Activated CD8-positive, alpha-beta memory T cell treated with anti-CD3 and anti-CD28 coated beads, Interleukin-2, amount 50 U/mL, for 4 hours (primary cell): Measurements from ENCODE around the gene TMEM156.
"Not testable (repeated sequence)": the region's sequence is repeated elsewhere in the genome, so short reads cannot be mapped to it uniquely, and the experiment has no call there.

ENCODE experiments used
- DNase-seq: peaks from one replicate; pipeline ENCODE4 v3.0.0-alpha.2; 2020

TMEM156 gene

DNA sequence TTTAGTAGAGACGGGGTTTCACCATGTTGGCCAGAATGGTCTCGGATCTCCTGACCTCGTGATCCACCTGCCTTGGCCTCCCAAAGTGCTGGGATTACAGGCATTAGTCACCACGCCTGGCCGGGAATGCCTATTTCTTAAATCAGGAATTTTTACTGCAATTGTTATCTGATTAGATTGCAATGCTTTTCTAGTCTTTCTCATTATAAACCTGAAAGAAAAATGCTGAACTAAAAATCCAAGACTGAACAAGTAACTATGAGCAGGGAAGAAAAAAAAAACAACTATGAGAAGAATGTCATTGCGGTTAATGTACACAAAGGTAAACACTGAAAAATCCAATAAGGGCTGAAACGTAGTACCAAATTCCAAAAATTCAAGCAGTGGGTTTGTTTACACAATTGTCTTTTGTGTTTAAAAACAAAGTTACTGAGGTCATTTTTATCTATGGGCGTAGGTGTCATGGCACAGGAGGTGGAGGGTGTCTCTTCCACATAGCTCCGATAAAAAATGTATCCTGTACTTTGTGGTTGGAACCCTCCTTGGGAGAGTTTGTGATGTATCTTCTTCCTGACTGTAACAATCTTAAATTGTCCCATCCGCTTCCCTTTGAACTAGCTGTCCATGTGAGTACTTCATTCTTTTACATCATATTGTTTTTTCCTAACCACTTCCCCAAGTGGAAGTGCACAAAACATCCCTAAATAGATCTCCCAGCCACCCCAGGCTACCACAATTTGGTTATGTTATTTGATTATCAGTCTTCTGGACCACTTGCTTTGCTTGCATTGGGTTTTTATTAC, 11.1 kb upstream of the TMEM156 start:
- DNase-seq, result no peak

DNA sequence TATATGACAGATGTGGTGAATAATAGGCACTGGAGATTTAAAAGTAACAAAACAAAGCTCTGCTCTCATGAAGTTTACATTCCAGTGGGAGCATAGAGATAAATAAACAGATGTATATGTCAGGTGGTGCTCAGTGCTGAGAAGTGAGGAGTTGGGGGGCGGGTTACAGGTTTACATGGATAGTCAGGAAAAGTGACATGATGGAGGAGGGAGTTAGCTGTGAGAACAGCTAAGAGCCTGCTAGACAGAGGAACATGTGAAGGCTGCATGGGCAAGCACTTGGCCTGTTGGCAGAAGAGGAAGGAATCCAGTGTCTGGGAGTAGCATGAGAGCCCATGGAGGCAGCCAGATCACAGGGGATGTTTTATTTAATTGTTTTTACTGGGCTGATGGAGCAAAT, 10.2 kb upstream of the TMEM156 start:
- DNase-seq, result no peak

DNA sequence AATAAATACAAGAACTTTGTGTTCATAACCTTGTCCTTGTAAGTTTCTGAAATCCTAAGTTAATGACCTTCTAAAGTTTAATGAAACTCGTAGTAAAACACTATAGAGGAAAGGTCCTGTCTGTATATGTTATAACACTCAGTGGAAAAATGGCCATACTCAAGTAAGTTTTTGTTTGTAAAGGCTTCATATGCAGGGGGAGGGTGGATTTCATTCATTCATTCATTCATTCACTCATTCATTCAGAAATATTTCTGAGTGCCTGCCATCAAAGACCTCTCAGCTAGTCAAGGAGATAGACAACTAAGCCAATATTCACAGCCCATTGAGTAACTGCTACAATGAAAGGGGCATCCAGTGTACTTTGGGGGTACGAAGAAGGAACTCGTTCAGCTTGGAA, 6.9 kb upstream of the TMEM156 start:
- DNase-seq, result no peak

DNA sequence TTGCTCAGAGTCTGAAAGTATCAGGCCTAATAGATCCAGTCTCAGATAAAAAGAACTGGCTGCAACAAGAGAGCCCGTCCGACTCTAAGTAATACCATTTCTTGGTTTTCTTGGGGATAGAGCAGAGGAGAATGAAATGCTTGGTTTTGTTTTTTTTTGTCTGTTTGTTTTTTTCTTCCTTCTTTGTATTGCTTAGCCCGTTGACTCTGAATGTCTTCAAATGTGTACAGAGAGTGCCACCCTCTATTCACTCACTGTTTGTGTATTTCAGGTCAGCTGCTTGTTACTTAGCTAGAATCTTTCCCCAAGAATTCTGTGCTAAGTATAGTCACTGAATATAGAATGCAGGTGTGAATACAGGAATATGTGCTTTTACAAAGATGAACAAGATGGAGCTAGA, 5.7 kb upstream of the TMEM156 start:
- no peak for DNase-seq

DNA sequence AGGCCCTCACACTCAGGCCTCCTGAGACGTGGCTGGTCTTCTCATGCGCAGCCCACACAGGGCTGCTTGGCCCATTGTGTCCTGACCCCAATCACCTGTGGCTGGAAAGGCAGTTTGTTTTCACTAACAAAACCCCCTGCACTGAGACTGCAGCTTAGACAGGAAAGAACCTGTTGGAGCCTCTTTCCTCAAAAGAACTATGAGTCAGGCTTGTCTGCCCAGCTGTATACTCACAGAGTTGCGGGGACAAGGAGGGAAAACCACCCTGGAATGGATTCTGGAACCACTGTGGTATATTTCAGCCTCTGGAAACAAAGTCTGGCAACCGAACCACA, 5.2 kb upstream of the TMEM156 start:
- no peak for DNase-seq

DNA sequence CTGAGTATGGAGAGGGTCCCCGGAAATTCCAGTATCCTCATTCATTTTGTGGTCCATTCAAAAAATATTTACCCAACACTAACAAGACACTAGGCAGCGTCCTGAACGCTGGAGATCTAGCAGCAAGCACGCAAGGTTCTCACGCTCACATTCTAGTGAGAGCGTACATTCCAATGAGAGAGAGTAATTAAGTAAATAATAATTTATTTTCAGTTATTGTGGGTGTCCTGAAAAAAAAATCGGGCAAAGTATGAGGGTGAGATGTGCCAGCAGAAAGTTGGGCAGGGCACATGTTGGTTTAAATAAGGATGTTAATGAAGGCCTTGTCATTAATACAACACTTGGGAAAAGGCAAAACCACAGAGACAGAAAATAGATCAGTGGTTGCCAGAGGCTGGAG, 4.0 kb upstream of the TMEM156 start:
- DNase-seq, result no peak

DNA sequence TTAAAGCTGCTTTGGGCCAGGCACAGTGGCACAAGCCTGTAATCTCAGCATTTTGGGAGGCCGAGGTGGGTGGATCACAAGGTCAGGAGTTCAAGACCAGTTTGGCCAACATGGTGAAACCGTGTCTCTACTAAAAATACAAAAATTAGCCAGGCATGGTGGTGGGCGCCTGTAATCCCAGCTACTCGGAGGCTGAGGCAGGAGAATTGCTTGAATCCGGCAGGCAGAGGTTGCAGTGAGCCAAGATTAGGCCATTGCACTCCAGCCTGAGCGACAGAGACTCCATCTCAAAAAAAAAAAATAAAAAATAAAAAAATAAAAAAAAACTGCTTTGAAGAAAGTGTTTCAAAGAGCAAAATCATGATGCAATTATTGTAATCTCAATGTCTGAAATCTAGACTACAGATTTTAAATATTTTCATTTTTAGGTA, 604 bp downstream of the TMEM156 start:
- DNase-seq, result not testable (repeated sequence)

DNA sequence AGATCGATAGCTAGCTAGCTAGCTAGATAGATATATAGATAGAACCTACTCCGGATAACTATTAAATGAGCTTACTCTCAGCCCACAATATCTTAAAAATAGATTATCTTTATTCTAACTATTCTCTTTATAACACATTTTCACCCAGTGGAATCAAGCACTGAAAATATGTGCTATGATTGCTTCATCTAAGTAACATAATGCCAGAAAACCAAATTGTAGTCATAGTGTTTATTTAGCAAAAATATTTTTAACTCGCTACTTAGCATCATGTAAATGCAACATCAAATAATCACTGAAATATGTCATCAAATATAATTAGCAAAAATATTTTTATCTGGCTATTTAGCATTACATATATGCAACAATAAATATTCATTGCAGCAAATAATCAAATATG, 1.5 kb downstream of the TMEM156 start:
- DNase-seq, result no peak

DNA sequence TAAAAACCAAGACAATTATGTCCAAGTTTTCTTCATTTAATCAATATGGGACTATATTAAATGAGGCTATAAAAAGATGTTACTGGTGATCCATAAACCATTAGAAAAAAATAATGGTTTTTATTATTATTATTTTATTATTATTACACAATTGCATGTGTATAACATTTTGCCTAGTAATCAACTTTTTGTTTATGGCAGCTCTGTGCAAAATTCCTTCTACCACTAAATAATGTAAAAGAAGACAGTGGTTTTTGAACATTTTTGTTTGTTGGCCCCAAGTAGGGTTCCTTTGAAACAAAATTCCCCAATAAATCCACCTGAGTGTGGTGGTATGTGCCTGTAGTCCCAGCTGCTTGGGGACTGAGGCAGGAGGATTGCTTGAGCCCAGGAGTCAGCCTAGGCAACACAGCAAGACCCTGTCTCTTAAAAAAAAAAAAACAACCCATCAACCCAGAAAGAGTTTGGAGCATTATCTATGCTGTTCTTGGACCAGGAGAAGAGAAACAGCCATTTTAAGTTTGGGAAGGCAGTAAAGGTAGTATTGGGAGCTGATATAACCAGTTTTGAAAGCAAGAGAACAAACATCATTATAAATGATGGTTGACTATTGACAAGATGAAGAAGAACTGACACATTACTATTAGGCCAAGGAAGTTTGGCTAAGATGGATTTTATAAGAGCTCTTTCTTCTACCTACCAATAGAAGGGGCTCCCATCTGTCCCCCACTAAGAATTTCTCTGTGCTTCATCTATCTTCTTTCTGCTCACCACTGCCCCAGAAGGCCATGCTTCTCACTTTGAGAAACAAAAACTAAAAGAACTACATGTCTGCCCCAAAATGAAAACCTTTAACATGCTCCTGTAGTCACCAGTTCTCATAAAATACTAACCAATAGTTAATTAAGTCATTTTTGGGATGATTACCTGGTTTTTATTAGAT, 2.2 kb downstream of the TMEM156 start:
- no peak for DNase-seq

DNA sequence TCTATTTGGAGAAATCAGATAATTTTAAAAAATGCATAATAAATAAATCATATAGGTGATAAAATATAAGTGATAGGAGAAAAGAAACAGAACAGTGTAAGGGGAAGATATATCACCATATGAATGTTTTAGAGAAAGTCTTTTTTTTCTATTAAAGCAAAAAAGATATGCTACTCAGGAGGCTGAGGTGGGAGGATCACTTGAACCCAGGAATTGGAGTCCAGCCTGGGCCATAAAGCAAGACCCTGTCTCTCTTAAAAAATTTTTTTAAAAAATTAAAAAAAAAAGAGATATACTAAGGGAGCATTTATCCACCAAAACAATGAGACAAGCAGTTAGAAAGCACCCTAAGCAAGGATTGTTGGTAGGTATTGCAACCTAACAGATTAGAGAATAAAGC, 6.1 kb downstream of the TMEM156 start:
- no peak for DNase-seq

DNA sequence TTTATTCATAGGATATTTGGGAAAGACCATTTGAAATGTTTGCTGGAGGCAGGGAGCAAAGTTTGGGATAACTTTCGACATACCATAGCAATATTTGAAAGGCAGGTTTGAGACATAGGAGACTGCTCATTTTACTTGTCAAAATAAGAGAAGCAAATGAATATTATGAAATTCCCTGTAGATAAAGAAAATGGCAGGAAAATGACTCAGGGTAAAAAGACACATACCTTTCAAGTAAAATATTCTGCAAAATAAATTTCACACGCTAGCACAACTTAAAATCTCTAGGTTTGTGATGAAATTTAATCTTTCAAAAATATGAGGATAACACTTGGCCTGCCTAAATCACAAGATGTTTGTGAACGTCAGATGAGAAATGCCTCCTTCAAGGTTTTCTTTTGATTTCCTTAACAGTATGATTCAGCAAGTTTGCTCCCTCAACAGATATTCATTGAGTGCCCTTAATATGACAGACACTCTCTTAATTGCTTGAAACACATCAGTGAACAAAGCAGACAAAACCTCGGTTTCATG, 6.6 kb downstream of the TMEM156 start:
- no peak for DNase-seq

DNA sequence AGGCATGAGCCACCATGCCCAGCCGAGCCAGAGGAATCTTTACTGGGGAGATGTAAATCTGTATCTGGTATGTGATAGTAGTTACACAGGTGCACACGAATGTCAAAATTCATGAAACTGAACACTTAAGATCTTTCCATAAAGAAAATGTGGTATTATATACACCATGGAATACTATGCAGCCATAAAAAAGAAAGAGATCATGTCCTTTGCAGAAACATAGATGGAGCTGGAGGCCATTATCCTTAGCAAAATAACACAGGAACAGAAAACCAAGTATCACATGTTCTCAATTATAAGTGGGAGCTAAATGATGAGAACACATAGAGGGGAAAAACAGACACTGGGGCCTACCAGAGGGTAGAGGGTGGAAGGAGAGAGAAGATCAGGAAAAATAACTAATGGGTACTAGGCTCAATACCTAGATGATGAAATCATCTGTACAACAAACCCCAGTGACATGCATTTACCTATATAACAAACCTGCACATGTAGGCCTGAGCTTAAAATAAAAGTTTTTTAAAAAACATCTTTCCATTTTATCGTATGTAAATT, 7.8 kb downstream of the TMEM156 start:
- no peak for DNase-seq

DNA sequence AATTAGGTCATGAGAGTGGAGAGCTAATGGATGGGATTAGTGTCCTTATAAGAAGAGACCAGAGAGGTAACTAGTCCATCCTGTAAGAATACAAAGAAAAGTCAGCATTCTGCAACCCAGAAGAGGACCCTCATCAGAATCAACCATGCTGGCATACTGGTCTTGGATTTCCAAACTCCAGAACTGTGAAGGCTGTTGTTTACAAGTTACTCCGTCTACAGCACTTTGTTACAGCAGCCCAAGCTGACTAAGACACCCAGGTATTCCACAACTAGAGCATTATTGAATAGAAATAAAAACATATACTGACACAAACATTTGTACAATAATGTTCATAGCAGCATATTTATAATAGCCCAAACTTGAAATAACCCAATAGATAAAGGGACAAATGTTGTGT, 9.2 kb downstream of the TMEM156 start:
- no peak for DNase-seq

DNA sequence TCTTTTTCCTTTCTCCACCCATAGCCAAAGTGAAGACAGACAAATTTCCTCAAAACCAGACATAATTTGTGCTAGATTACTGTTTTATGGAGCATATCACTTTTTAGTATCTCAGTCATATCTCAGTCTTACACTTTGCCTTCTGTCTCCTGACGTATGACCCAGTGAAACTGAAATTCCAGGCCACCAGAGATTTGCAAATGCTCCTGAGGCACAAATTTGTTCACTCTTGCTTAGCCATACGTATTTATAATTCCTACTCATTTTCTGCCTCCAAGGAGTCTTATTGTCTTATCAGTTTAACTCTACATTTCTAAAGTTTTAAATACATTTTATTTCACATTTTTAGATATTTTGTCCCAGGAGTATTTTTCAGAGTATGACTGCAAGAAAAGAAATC, 10.0 kb downstream of the TMEM156 start:
- no peak for DNase-seq

DNA sequence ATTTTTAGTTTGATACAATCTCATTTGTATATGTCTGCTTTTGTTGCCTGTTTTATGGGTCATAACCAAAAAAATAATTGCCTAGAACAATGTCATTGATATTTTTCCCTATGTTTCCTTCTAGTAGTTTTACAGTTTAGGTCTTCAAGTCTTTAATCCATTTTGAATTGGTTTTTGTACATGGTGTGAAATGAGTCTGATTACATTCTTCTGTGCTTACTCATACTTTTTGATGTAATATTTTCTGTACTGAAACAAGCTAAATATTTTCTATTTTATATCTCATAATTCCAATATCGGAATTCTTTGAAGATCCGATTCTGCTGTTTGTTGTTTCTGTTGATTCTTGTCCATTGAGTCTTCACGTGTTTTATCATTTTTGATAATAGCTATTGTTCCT, 10.6 kb downstream of the TMEM156 start:
- no peak for DNase-seq

DNA sequence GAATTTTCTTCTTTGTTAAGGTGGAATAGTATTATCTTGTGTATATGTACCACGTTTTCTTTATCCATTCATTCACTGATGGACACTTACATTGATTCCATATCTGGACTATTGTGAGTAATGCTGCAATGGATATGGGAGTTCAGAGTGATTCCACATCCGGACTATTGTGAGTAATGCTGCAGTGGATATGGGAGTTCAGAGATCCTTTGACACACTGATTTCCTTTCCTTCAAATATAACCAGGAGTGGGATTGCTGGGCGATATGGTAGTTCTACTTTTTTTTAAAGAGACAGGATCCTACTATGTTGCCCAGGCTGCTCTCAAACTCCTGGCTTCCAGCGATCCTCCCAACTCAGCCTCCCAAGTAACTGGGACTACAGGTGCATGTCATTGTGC, 12.1 kb downstream of the TMEM156 start:
- no peak for DNase-seq

DNA sequence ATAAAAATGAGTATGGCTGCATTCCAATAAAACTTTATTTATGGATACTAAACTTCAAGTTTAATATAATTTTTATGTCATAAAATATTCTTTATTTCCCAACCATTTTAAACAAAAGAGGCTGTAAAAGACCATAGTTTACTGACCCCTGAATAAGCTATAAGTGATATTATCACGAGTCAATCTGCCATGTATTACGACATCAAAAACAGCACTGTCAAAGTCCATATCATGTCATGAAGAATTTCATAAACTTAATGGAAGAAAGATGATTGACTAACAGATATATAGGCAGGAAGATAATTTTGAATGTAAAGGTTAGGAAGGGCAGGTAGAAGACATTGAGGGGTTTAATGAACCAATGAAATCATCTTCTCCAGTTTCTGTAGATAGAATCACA, 18.2 kb downstream of the TMEM156 start:
- DNase-seq, result no peak

DNA sequence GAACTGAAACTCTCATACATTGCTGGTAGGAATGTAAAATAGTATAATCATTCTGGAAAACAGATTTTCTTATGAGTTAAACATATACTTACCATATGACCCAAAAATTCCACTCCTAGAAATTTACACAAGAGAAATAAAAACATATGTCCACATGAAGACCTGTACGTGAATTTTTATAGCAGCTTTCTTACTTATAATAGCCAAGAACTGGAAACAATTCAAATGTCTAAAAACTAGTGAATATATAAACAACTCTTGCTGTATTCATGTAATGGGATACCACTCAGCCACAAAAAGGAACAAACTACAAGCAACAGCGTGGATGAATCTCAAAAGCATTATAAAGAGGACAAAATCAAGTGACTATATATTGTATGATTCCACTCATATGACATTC, 27.5 kb downstream of the TMEM156 start:
- no peak for DNase-seq

DNA sequence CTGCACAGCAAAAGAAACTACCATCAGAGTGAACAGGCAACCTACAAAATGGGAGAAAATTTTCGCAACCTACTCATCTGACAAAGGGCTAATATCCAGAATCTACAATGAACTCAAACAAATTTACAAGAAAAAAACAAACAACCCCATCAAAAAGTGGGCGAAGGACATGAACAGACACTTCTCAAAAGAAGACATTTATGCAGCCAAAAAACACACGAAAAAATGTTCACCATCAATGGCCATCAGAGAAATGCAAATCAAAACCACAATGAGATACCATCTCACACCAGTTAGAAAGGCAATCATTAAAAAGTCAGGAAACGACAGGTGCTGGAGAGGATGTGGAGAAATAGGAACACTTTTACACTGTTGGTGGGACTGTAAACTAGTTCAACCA, 30.2 kb downstream of the TMEM156 start:
- DNase-seq, result not testable (repeated sequence)

DNA sequence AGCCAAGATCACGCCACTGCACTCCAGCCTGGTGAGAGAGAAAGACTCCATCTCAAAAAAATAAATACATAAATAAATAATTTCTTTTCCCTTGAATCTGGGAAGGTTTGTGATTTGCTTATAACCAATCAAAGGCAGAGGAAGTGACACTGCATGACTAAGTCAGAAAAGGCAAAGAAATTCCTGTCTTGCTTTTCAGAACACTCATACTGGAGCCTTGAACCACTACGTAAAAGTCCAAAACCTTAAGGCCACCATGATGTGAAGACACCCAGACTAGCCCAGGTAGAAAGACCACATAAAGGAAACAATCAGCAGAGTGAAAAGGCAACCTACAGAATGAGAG, 36.6 kb downstream of the TMEM156 start:
- DNase-seq, result no peak

DNA sequence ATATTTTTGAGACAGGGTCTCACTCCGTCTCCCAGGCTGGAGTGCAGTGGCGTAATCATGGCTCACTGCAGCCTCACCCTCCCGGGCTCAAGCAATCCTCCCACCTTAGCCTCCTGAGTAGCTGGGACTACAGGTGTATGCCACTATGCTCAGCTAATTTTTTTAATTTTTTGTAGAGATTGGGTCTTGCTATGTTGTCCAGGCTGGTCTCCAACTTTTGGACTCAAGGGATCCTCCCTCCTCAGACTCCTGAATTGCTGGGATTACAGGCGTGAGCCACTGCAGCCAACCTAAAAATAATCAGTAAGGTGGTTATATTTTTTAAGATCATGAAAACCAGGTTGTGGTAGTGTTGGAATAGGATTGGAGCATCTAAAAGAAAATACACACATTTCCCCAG, 38.1 kb downstream of the TMEM156 start:
- DNase-seq, result no peak

DNA sequence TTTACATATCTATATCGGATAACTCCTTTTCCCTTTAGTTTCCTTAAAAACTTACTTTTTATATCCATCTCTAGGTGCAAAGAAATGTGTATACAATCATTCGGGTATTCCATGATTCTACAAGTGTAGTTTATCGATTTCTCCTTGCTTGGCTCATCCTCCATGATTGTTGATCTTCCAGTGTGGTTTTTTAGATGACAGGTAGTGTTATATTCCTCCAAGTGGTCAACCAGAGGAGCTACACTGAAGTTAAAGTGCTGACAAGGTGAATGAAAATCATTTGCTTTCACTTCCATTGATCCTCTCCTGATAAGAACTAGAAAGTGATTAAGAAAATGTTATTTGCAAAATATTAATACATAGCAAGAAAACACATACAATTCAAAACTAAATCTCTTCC, 38.5 kb downstream of the TMEM156 start:
- DNase-seq, result no peak

DNA sequence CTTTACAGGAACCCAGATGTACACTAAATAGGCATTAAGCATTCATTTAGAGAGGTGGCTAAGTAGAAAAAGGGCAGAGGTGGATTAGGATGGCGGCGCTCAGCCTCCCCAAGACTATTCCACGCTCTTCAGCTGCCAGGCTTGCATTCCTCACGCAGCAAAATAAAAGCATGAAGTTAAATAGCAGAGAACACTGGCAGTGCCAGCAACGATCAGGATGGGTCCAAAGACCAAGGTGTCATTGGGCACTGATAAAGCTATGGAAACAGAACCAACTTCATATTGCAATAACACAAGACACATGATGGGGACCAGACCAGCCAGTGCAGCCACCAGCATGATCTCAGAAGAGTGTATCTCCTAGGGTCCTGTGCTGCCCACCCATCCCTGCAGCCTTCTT, 42.0 kb downstream of the TMEM156 start:
- no peak for DNase-seq

DNA sequence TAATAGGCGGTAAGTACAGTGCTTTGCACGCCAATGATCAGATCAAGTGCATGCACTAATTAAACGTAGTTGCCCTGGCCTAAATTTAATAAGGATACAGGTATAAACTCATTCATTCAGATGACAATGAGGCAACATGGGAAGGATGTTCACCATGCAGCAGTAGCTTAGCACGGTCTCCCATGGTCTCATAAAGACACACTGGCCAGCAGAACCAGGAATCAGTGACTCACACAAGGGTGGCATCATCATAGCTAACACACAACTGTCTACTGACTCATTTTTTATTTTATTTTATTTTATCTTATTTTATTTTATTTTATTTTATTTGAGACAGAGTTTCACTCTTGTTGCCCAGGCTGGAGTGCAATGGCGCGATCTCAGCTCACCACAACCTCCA, 42.7 kb downstream of the TMEM156 start:
- DNase-seq, result no peak
